GM12865 (cell line): ENCODE results near the gene TMEM179.

Source experiments
- DNase-seq: peaks from one replicate; pipeline ENCODE4 v3.0.0; 2010; ENCODE audit warnings: low read depth
- H3K4me3 ChIP-seq: 2 replicates; pipeline ENCODE4 v1.5.1; 2011; ENCODE audit warnings: mild to moderate bottlenecking, low read depth, low read length, control low read depth
- TF ChIP-seq, protein P1 (sequence below): IDR thresholded peaks from 2 replicates; pipeline ENCODE4 v1.5.1; 2011; ENCODE audit warnings: low read length, control low read depth, low read depth, inconsistent platforms; ENCODE audit not compliant: insufficient read depth; ENCODE audit errors: missing control alignments

TMEM179 gene

GRCh38 chr14:104572024-104572626 is 32.4 kb downstream of the TMEM179 start:
- DNase-seq, result no peak
- H3K4me3 ChIP-seq, result no peak overlapping the region
- TF ChIP-seq, protein P1, sequence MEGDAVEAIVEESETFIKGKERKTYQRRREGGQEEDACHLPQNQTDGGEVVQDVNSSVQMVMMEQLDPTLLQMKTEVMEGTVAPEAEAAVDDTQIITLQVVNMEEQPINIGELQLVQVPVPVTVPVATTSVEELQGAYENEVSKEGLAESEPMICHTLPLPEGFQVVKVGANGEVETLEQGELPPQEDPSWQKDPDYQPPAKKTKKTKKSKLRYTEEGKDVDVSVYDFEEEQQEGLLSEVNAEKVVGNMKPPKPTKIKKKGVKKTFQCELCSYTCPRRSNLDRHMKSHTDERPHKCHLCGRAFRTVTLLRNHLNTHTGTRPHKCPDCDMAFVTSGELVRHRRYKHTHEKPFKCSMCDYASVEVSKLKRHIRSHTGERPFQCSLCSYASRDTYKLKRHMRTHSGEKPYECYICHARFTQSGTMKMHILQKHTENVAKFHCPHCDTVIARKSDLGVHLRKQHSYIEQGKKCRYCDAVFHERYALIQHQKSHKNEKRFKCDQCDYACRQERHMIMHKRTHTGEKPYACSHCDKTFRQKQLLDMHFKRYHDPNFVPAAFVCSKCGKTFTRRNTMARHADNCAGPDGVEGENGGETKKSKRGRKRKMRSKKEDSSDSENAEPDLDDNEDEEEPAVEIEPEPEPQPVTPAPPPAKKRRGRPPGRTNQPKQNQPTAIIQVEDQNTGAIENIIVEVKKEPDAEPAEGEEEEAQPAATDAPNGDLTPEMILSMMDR, result no peak

DNA sequence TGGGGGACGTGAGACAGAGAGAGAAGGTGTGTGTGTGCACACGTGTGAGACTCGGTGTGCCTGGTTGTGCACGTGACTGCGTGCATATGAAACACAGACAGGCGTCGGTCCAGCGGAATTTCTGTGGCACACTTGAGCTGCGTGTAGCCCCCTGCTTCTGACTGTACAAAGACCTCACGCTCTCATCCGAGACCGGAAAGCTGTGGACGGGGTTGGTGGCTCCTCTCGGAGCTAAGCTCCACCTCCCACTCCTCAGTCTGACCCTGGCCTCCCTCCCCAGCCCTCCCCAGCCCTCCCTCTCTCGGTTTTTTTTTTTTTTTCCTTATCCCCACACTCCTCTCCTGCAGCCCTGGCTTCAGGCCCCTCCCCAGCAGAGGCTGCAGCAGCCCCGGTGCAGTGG is 33.3 kb downstream of the TMEM179 start:
- TF ChIP-seq, protein P1, result no peak
- DNase-seq, result no peak
- H3K4me3 ChIP-seq, result no peak overlapping the region

GRCh38 chr14:104569435-104569834 is 35.1 kb downstream of the TMEM179 start:
- TF ChIP-seq, protein P1, result no peak
- no peak for DNase-seq
- no peak overlapping the region for H3K4me3 ChIP-seq

DNA sequence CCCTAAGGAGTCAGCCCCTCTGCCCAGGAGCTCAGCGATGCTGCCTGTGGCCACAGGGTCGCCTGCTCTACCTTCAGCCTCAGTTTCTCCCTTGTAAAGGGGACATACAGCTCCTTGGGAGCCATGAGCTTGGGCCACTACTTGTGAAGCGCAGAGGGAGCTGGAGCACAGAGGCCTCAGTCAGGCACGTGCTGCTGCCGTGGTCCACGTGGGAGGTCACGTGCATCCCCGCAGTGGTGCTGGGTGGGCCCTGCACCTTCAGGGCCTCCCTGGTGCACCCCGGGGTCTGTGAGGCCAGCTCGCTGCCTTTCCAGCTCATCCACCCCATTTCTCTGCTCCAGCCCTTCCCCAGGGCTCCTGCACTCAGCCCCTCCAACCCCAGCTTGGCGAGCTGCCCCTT is 36.0 kb downstream of the TMEM179 start:
- DNase-seq, result no peak
- TF ChIP-seq, protein P1, result no peak
- no peak overlapping the region for H3K4me3 ChIP-seq

GRCh38 chr14:104567957-104568225 is 36.7 kb downstream of the TMEM179 start:
- H3K4me3 ChIP-seq, result no peak overlapping the region
- TF ChIP-seq, protein P1, result no peak
- DNase-seq, result no peak

DNA sequence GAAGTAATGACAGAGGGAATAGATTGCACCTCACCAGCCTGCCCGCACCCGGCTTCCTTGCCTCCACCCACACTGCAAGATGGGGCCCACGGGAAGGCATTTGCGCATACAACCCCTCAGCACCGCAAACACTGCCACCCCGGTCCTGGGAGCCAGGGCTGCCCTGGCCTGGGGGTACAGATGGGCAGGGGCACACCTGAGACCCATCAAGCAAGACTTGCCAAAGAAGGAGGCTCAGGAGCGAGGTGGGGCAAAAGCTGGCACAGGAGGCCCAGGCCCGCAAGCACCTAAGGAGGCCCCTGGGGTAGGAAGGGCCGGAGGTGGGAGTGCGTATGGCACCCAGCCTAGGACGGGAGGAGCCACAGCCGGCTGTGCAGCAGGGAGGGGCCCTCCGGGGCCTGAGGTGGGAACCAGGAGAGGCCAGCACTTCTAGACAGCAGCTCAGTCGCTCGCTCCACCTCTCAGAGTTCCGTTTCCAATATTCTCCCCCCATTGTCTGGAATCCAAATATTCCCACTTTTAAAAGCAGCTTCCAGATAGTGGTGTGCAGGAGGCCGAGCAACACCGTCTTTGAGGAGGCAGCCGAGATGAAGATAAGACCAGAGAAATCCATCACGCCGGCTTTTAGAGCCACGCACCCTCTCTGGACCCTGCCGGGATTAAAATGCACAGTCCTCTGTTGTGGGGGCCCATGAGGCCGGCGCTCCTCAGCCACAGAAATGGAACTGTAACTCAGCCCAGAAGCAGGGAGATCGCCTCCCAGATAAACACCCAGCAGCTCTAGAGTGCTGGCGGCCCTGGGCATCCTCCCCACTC is 37.2 kb downstream of the TMEM179 start:
- TF ChIP-seq, protein P1, result no peak
- no peak overlapping the region for H3K4me3 ChIP-seq
- DNase-seq, result no peak
